ENCODE data around the gene NIBAN1. TPM values are rescaled to one million over a fixed set of nuclear protein-coding genes. Genes with fewer than 3 reads are reported as not detected.

The NIBAN1 gene
- total and polyA plus RNA-seq, 9 of the 15 experiments (the other 6 are each of a cell fraction or from before 2014, with no cell fraction given): 1.5 to 26.6 (median 16.2) TPM

- TF ChIP-seq, protein P1, sequence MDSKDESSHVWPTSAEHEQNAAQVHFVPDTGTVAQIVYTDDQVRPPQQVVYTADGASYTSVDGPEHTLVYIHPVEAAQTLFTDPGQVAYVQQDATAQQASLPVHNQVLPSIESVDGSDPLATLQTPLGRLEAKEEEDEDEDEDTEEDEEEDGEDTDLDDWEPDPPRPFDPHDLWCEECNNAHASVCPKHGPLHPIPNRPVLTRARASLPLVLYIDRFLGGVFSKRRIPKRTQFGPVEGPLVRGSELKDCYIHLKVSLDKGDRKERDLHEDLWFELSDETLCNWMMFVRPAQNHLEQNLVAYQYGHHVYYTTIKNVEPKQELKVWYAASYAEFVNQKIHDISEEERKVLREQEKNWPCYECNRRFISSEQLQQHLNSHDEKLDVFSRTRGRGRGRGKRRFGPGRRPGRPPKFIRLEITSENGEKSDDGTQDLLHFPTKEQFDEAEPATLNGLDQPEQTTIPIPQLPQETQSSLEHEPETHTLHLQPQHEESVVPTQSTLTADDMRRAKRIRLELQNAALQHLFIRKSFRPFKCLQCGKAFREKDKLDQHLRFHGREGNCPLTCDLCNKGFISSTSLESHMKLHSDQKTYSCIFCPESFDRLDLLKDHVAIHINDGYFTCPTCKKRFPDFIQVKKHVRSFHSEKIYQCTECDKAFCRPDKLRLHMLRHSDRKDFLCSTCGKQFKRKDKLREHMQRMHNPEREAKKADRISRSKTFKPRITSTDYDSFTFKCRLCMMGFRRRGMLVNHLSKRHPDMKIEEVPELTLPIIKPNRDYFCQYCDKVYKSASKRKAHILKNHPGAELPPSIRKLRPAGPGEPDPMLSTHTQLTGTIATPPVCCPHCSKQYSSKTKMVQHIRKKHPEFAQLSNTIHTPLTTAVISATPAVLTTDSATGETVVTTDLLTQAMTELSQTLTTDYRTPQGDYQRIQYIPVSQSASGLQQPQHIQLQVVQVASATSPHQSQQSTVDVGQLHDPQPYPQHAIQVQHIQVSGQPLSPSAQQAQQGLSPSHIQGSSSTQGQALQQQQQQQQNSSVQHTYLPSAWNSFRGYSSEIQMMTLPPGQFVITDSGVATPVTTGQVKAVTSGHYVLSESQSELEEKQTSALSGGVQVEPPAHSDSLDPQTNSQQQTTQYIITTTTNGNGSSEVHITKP (IDR thresholded peaks at IDR 0.05; ENCODE audit: partially characterized antibody): peak; percentile 95
- no peak for TF ChIP-seq ERF (CRISPR knock-in tag; IDR thresholded peaks at IDR 0.05)
- 0 out of 2 replicates have a peak, but pooled peaks have one; percentile 10 for TF ChIP-seq ZNF239 (CRISPR knock-in tag; IDR thresholded peaks at IDR 0.05)
- TF ChIP-seq TAF1 (IDR thresholded peaks at IDR 0.05; ENCODE audit: control insufficient read depth, extremely low read depth, insufficient read depth, low read length, severe bottlenecking): peak; percentile 59
- TF ChIP-seq DEAF1 (CRISPR knock-in tag; IDR thresholded peaks at IDR 0.05): no peak
- TF ChIP-seq RCOR1 (IDR thresholded peaks at IDR 0.05; ENCODE audit: borderline replicate concordance in 1 of 2, low read depth in 2 of 2, low read length in 2 of 2): peak in 1 of 2 experiments; percentile 53; a peak in 3 of 4 replicates
- no peak for TF ChIP-seq ZNF609 (CRISPR knock-in tag; IDR thresholded peaks at IDR 0.05; ENCODE audit: borderline replicate concordance)
- peak; percentile 74 for TF ChIP-seq ETV1 (tag; conservative IDR thresholded peaks at IDR 0.05; ENCODE audit: low read depth)
- TF ChIP-seq MBD2 (IDR thresholded peaks at IDR 0.05; ENCODE audit: borderline replicate concordance, low read depth): peak; percentile 40; the same call in 1 of the 2 replicates
- peak; percentile 56; the same call in 1 of the 2 replicates for TF ChIP-seq TOE1 (IDR thresholded peaks at IDR 0.05; ENCODE audit: borderline replicate concordance)
- TF ChIP-seq TOE1 (CRISPR knock-in tag; IDR thresholded peaks at IDR 0.05; ENCODE audit: borderline replicate concordance, low read depth): no peak
- TF ChIP-seq SIX5 (IDR thresholded peaks at IDR 0.05; ENCODE audit: borderline replicate concordance in 1 of 2, insufficient read depth in 1 of 2, low read depth in 1 of 2, low read length in 2 of 2): no peak
- peak in 1 of 2 experiments; percentile 81; a peak in 2 of 4 replicates for TF ChIP-seq ARNT (IDR thresholded peaks at IDR 0.05)
- TF ChIP-seq E2F1 (CRISPR knock-in tag; IDR thresholded peaks at IDR 0.05): peak; percentile 35; the same call in 1 of the 2 replicates
Measured at GRCh38 chr1:184973272-184974055, 844 bp downstream of the NIBAN1 start (continued).

Data from K562 (cell line).